T-helper 2 cell treated with Interferon-gamma antibody and Interleukin-4, amounts not matched to agents 5 μg/mL and 100 μg/mL, for 36 hours (primary cell): Measurements from ENCODE around the gene PARD3.

Experiments used
- DNase-seq: peaks from one replicate; pipeline ENCODE4 v3.0.0; 2021; ENCODE audit warnings: low spot score
- H3K27ac Mint-ChIP-seq: one replicate; pipeline ENCODE4 v1.8.0; 2021; ENCODE audit warnings: mild to moderate bottlenecking, mixed read lengths
- H3K27me3 Mint-ChIP-seq: one replicate; pipeline ENCODE4 v1.8.0; 2021; ENCODE audit warnings: low read depth, mixed read lengths
- H3K36me3 Mint-ChIP-seq: one replicate; pipeline ENCODE4 v1.8.0; 2021; ENCODE audit warnings: low read depth, mixed read lengths
- H3K4me1 Mint-ChIP-seq: one replicate; pipeline ENCODE4 v1.8.0; 2021; ENCODE audit warnings: low read depth, mixed read lengths
- H3K4me3 Mint-ChIP-seq: one replicate; pipeline ENCODE4 v1.8.0; 2022; ENCODE audit warnings: mild to moderate bottlenecking, moderate library complexity, mixed read lengths
- H3K9me3 Mint-ChIP-seq: one replicate; pipeline ENCODE4 v1.8.0; 2021; ENCODE audit warnings: mixed read lengths

The PARD3 gene

GRCh38 chr10:34171957-34172527, 643.1 kb downstream of the PARD3 start:
- H3K9me3 Mint-ChIP-seq: no peaks in the 10 kb centered on the region
- no peak for DNase-seq
- no peaks in the 10 kb centered on the region for H3K4me1 Mint-ChIP-seq
- H3K4me3 Mint-ChIP-seq: no peak overlapping the region
- no peaks in the 10 kb centered on the region for H3K36me3 Mint-ChIP-seq
- H3K27ac Mint-ChIP-seq: no peak overlapping the region
- H3K27me3 Mint-ChIP-seq: no peaks in the 10 kb centered on the region

GRCh38 chr10:34169677-34170076, 645.4 kb downstream of the PARD3 start:
- H3K4me3 Mint-ChIP-seq: no peak overlapping the region
- H3K9me3 Mint-ChIP-seq: no peaks in the 10 kb centered on the region
- no peak for DNase-seq
- no peaks in the 10 kb centered on the region for H3K36me3 Mint-ChIP-seq
- no peak overlapping the region for H3K27ac Mint-ChIP-seq
- H3K4me1 Mint-ChIP-seq: no peaks in the 10 kb centered on the region
- no peaks in the 10 kb centered on the region for H3K27me3 Mint-ChIP-seq

DNA sequence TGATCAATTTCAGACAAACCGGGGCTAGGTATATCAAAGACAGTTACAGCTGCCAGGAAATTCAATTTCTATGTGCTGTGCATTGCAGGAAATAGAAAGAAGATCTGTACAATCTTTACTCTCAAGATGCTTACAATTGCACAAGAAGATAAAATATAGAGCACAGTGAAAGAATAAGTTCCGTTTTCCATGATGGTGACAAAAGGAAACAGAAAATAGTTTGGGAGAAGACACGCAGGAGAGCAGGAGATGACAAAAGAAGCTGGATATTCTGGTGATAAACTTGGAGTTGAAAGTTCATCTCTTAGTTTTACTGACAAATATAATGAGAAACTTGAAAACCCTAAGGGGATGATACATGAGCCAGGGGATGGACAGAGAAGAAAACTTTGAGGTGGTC, 646.0 kb downstream of the PARD3 start:
- Mint-ChIP-seq H3K27me3 (no peaks in the 10 kb centered on the region), H3K4me3 (no peak overlapping the region), H3K9me3 (no peaks in the 10 kb centered on the region), H3K36me3 (no peaks in the 10 kb centered on the region), H3K27ac (no peak overlapping the region), H3K4me1 (no peaks in the 10 kb centered on the region)
- no peak for DNase-seq

DNA sequence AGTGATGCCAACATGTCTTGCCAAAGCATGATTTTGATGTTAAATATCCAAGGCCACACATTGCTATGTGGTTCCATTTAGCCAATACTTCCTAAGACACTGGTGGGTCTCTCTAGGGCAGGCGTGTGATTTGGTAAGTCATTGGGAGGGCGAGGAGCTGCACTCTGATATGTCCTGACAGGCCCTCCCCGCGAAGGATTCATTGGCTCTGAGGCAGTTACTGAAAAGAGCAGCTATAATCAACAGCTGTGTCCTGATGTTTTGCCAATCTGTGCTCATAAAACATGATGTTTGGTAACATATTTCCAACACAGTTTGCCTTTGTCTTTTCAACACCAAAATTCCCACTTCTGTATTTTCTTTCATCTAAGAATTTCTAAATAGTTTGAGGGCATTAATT, 646.7 kb downstream of the PARD3 start:
- Mint-ChIP-seq H3K36me3 (no peaks in the 10 kb centered on the region), H3K4me3 (no peak overlapping the region), H3K4me1 (no peaks in the 10 kb centered on the region), H3K27ac (no peak overlapping the region), H3K9me3 (no peaks in the 10 kb centered on the region), H3K27me3 (no peaks in the 10 kb centered on the region)
- DNase-seq: no peak

- Mint-ChIP-seq H3K9me3 (no peaks in the 10 kb centered on the region), H3K4me3 (no peak overlapping the region), H3K27ac (no peak overlapping the region), H3K4me1 (no peaks in the 10 kb centered on the region), H3K36me3 (no peaks in the 10 kb centered on the region), H3K27me3 (no peaks in the 10 kb centered on the region)
- no peak for DNase-seq
Measured at GRCh38 chr10:34166823-34167222, 648.3 kb downstream of the PARD3 start.

- Mint-ChIP-seq H3K36me3 (no peaks in the 10 kb centered on the region), H3K27me3 (no peaks in the 10 kb centered on the region), H3K27ac (no peak overlapping the region), H3K4me3 (no peak overlapping the region), H3K4me1 (no peaks in the 10 kb centered on the region), H3K9me3 (no peaks in the 10 kb centered on the region)
- no peak for DNase-seq
Measured at GRCh38 chr10:34166354-34166753, 648.7 kb downstream of the PARD3 start.

DNA sequence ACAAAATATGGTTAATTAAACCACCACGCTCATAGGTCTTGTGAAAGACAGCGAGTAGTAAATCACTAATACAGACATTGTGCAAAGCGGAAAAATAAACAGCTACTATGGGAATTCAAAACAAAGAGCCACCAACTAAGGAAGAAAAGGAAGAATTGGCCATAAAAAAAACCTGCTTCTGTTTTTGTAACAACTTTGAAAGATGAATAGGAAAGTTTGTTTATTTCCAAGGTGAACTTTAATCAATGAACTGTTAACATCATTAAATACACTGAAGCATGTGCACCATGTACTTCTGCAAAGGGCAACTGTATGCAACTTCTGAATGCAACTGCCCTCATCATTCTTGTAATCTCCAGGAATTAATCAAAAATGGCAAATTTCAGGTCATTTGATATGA, 651.1 kb downstream of the PARD3 start:
- H3K36me3 Mint-ChIP-seq: no peaks in the 10 kb centered on the region
- no peak overlapping the region for H3K27ac Mint-ChIP-seq
- H3K27me3 Mint-ChIP-seq: no peaks in the 10 kb centered on the region
- H3K4me1 Mint-ChIP-seq: no peaks in the 10 kb centered on the region
- no peak overlapping the region for H3K4me3 Mint-ChIP-seq
- DNase-seq: no peak
- no peaks in the 10 kb centered on the region for H3K9me3 Mint-ChIP-seq

GRCh38 chr10:34163075-34163905, 651.8 kb downstream of the PARD3 start:
- Mint-ChIP-seq H3K4me3 (no peak overlapping the region), H3K27ac (no peak overlapping the region), H3K27me3 (no peaks in the 10 kb centered on the region), H3K36me3 (no peaks in the 10 kb centered on the region), H3K4me1 (no peaks in the 10 kb centered on the region), H3K9me3 (no peaks in the 10 kb centered on the region)
- DNase-seq: no peak

DNA sequence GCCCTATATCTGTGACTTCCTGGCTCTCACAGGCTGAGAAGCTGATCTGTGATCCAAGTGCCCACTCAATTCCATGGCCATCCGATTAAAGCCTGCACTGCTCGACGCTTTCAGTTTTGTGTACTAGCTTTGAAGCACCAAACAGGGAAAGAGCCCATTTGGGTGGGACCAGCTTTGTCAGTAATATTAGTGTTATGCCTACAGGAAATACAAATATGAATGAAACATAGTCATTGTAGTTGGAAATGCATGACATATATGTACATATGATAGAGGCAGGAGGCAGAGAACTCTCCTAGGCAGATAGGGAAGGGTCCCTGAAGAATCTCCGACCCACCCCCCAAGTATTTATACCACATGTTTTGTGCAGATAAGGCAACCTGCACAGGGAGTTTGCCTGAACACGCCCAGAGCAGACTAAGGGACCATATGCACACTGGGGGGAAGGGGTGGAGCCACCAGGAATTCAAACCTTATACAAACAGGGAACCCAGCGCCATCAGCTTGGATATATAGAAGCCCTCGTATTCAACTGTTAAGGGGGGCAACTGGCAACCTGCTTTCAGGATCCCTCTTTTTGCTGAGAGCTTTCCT, 653.2 kb downstream of the PARD3 start:
- Mint-ChIP-seq H3K27me3 (no peaks in the 10 kb centered on the region), H3K36me3 (no peaks in the 10 kb centered on the region), H3K9me3 (no peaks in the 10 kb centered on the region), H3K4me1 (no peaks in the 10 kb centered on the region), H3K4me3 (no peak overlapping the region), H3K27ac (no peak overlapping the region)
- DNase-seq: no peak

DNA sequence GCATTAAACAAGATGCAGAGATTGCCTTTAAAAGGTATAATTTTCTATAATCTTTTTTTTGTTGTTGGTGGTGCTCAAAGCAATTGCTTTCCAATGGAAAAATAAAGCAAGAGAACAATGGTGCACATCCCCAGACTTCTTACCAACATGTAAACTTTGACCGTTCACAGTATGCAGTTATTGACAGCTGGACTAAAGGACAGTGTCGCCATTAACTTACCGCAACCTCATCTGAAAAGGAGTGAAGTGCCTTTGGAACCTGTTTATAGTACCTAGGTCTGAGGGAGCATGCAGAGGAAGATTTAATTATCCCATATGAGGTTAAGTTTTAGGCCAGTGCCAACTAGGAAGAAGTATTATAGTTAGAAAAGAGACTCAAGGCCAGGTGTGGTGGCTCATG, 654.5 kb downstream of the PARD3 start:
- Mint-ChIP-seq H3K27ac (no peak overlapping the region), H3K36me3 (no peaks in the 10 kb centered on the region), H3K9me3 (no peaks in the 10 kb centered on the region), H3K4me1 (no peaks in the 10 kb centered on the region), H3K27me3 (no peaks in the 10 kb centered on the region), H3K4me3 (no peak overlapping the region)
- no peak for DNase-seq

GRCh38 chr10:34157501-34157900, 657.6 kb downstream of the PARD3 start:
- Mint-ChIP-seq H3K4me1 (no peaks in the 10 kb centered on the region), H3K4me3 (no peak overlapping the region)

GRCh38 chr10:34156781-34157425, 658.2 kb downstream of the PARD3 start:
- Mint-ChIP-seq H3K27me3 (no peaks in the 10 kb centered on the region), H3K36me3 (no peaks in the 10 kb centered on the region)
- DNase-seq: no peak

More at GRCh38 chr10:34157501-34157900, 657.6 kb downstream of the PARD3 start:
- no peaks in the 10 kb centered on the region for H3K27me3 Mint-ChIP-seq
- H3K36me3 Mint-ChIP-seq: no peaks in the 10 kb centered on the region
- no peak overlapping the region for H3K27ac Mint-ChIP-seq
- H3K9me3 Mint-ChIP-seq: no peaks in the 10 kb centered on the region
- DNase-seq: no peak

DNA sequence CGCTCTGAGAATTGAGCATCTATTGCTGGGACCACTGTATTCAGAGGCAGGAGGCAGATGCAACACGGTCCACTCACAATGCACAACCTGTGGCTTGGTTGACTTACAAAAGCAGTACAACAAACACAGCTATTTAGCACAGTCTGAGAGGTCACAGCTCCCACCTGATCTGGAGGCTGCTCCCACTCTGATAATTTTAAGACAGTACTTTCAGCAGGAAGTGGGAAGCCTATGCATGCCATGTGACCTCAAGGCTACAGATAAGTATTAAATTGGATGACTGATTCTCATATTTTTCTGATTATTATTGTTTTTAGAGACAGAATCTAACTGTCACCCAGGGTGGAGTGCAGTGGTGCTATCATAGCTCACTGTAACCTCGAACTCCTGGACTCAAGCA, 659.3 kb downstream of the PARD3 start:
- Mint-ChIP-seq H3K36me3 (no peaks in the 10 kb centered on the region), H3K27ac (no peak overlapping the region), H3K9me3 (no peaks in the 10 kb centered on the region), H3K4me3 (no peak overlapping the region), H3K4me1 (no peaks in the 10 kb centered on the region), H3K27me3 (no peaks in the 10 kb centered on the region)
- no peak for DNase-seq

More at GRCh38 chr10:34156781-34157425, 658.2 kb downstream of the PARD3 start:
- H3K9me3 Mint-ChIP-seq: no peaks in the 10 kb centered on the region
- no peak overlapping the region for H3K27ac Mint-ChIP-seq
- H3K4me3 Mint-ChIP-seq: no peak overlapping the region
- no peaks in the 10 kb centered on the region for H3K4me1 Mint-ChIP-seq

- Mint-ChIP-seq H3K4me3 (no peak overlapping the region), H3K27me3 (no peaks in the 10 kb centered on the region), H3K36me3 (no peaks in the 10 kb centered on the region), H3K9me3 (no peaks in the 10 kb centered on the region), H3K4me1 (no peaks in the 10 kb centered on the region), H3K27ac (no peak overlapping the region)
- DNase-seq: no peak
Measured at GRCh38 chr10:34154383-34154900, 660.7 kb downstream of the PARD3 start.
